Testis (tissue), 3 donors: ENCODE measurements around the gene TRAF3IP3. TPM values are rescaled to one million over a fixed set of nuclear protein-coding genes. Genes with fewer than 3 reads are reported as not detected.

Source experiments
- DNase-seq: peaks from one replicate; pipeline ENCODE4 v3.0.0-alpha.2; 2019
- H3K27ac ChIP-seq, 2 donors: fragments of 200-600 bp; sonication (generic); one replicate each; pipeline ENCODE4 v1.5.1; 2019
- H3K27me3 ChIP-seq: fragments of 200-600 bp; sonication (generic); one replicate; pipeline ENCODE4 v1.5.1; 2019
- H3K36me3 ChIP-seq: fragments of 200-600 bp; sonication (generic); one replicate; pipeline ENCODE4 v1.5.1; 2017; ENCODE audit warnings: low read depth; ENCODE audit errors: missing control alignments
- H3K4me1 ChIP-seq: fragments of 200-600 bp; sonication (generic); one replicate; pipeline ENCODE4 v1.5.1; 2019
- H3K4me3 ChIP-seq, 2 donors: fragments of 200-600 bp; sonication (generic); one replicate each; pipeline ENCODE4 v1.5.1; 2017 to 2019
- H3K9me3 ChIP-seq: fragments of 200-600 bp; sonication (generic); one replicate; pipeline ENCODE4 v1.5.1; 2017
- CTCF ChIP-seq, 3 experiments: fragments of 450-650 bp in 2 of 3; fragments of 200-600 bp in 1 of 3; sonication (generic) in 1 of 3; IDR thresholded peaks; one replicate each; pipeline ENCODE4 v1.5.1; 2016 to 2019; ENCODE audit warnings: antibody characterized with exemption in 3 of 3, mild to moderate bottlenecking in 2 of 3, moderate library complexity in 1 of 3
- POLR2A ChIP-seq: fragments of 450-650 bp; IDR thresholded peaks from one replicate; pipeline ENCODE4 v1.6.1; 2017; ENCODE audit warnings: antibody characterized with exemption, mild to moderate bottlenecking, moderate library complexity
- WGBS, 2 donors: methylation state at CpG; one replicate each; pipeline ENCODE4 v1.1.5; 2018; 5-methylcytosine and 5-hydroxymethylcytosine counted together
- intact Hi-C: fragments of 100-400 bp; cut with DNase I; formaldehyde crosslinking; loops from one replicate; pipeline ENCODE4 v1.15.1; 2023; ENCODE audit warnings: low total_unique reads
- polyA plus RNA-seq: library from polyadenylated mRNA; stranded (reverse); fragments of 350-450 nt; fragmentation: Illumina TruSeq; extraction: RNeasy Lipid Tissue Mini Kit (QIAGEN cat#74804); gene quantifications from one replicate; pipeline ENCODE4 v1.2.3, GENCODE V29; 2014; ENCODE audit warnings: low read depth, low replicate concordance; ENCODE audit not compliant: insufficient read depth
- total RNA-seq, 2 donors: library from RNA; depleted of rRNA; stranded (reverse); fragments of >200 nt; gene quantifications; one replicate each; pipeline ENCODE4 v1.2.3, GENCODE V29; 2016

The TRAF3IP3 gene
- total and polyA plus RNA-seq, 3 donors from 2014 or later = 0.63 to 9.2 (median 3.3) TPM

- Histone ChIP-seq H3K9me3 (no peaks in the 10 kb centered on the region), H3K36me3 (no peaks in the 10 kb centered on the region), H3K4me3 (no peak overlapping the region), H3K27ac (no peak overlapping the region), H3K4me1 (no peaks in the 10 kb centered on the region), H3K27me3 (no peaks in the 10 kb centered on the region)
- intact Hi-C loops = no loop called here
- 92 to 97% methylated on average over 3 of the region's 3 CpGs for WGBS, 2 donors
- no peak for DNase-seq
- TF ChIP-seq POLR2A = no peak
Observed at GRCh38 chr1:209752890-209753289, 3.0 kb upstream of the TRAF3IP3 start.

- Histone ChIP-seq H3K4me3 (no peak overlapping the region), H3K4me1 (no peaks in the 10 kb centered on the region), H3K27ac (no peak overlapping the region), H3K36me3 (no peaks in the 10 kb centered on the region), H3K27me3 (no peaks in the 10 kb centered on the region), H3K9me3 (no peaks in the 10 kb centered on the region)
- no peak for TF ChIP-seq CTCF (IDR thresholded peaks at IDR 0.05)
- TF ChIP-seq POLR2A = no peak
- intact Hi-C loops = no loop called here
- WGBS, 2 donors = 78 to 88% methylated on average over 1 of the region's 1 CpG
- DNase-seq = no peak
Observed at GRCh38 chr1:209755256-209755655, 597 bp upstream of the TRAF3IP3 start.

GRCh38 chr1:209756615-209757445, 977 bp downstream of the TRAF3IP3 start:
- DNase-seq = no peak
- no peak overlapping the region for H3K4me3 ChIP-seq
- WGBS, 2 donors = 83 to 85% methylated on average over 4 to 5 of the region's 5 CpGs
- no peaks in the 10 kb centered on the region for H3K9me3 ChIP-seq
- no peaks in the 10 kb centered on the region for H3K27me3 ChIP-seq
- H3K36me3 ChIP-seq = no peaks in the 10 kb centered on the region
- no peak for TF ChIP-seq CTCF (IDR thresholded peaks at IDR 0.05)
- TF ChIP-seq POLR2A = no peak
- intact Hi-C loops = no loop called here
- H3K27ac ChIP-seq = no peak overlapping the region
- no peaks in the 10 kb centered on the region for H3K4me1 ChIP-seq

- no peak for DNase-seq
- no peaks in the 10 kb centered on the region for H3K4me1 ChIP-seq
- H3K9me3 ChIP-seq = no peaks in the 10 kb centered on the region
- TF ChIP-seq POLR2A (no peak), CTCF (IDR thresholded peaks at IDR 0.05) (no peak)
- intact Hi-C loops = no loop called here
- H3K27ac ChIP-seq = no peak overlapping the region
- no peak overlapping the region for H3K4me3 ChIP-seq
- WGBS, 2 donors = 57 to 61% methylated on average over 3 of the region's 3 CpGs
- H3K36me3 ChIP-seq = no peaks in the 10 kb centered on the region
- no peaks in the 10 kb centered on the region for H3K27me3 ChIP-seq
Observed at GRCh38 chr1:209758400-209758799, 2.5 kb downstream of the TRAF3IP3 start.

- TF ChIP-seq CTCF (IDR thresholded peaks at IDR 0.05) = no peak
- TF ChIP-seq POLR2A = no peak
- WGBS, 2 donors = 92 to 95% methylated on average over 6 to 12 of the region's 12 CpGs
- Histone ChIP-seq H3K9me3 (no peaks in the 10 kb centered on the region), H3K27ac (no peak overlapping the region), H3K4me1 (no peaks in the 10 kb centered on the region), H3K27me3 (no peaks in the 10 kb centered on the region), H3K4me3 (no peak overlapping the region), H3K36me3 (no peaks in the 10 kb centered on the region)
- DNase-seq = no peak
- intact Hi-C loops = no loop called here
Observed at GRCh38 chr1:209759829-209760359, 4.0 kb downstream of the TRAF3IP3 start.
